ENCODE measurements around the gene COL4A4.

Gene COL4A4

GRCh38 chr2:227004482-227004881 is 159.5 kb downstream of the COL4A4 start:
- TF ChIP-seq CTCF (conservative IDR thresholded peaks at IDR 0.05; ENCODE audit: low read depth, low read length), result no peak
- no peak overlapping the region for H3K4me3 ChIP-seq (ENCODE audit: low read length)
- no peak for DNase-seq (ENCODE audit: low read depth)

- no peak for TF ChIP-seq CTCF (conservative IDR thresholded peaks at IDR 0.05; ENCODE audit: low read depth, low read length)
- DNase-seq (ENCODE audit: low read depth), result no peak
- no peak overlapping the region for H3K4me3 ChIP-seq (ENCODE audit: low read length)
These were observed 163.9 kb downstream of the COL4A4 start for GRCh38 chr2:227000123-227000522.

- TF ChIP-seq CTCF (conservative IDR thresholded peaks at IDR 0.05; ENCODE audit: low read depth, low read length), result no peak
- H3K4me3 ChIP-seq (ENCODE audit: low read length), result no peak overlapping the region
- DNase-seq (ENCODE audit: low read depth), result no peak
These were observed 164.3 kb downstream of the COL4A4 start for GRCh38 chr2:226999661-227000060.

- no peak overlapping the region for H3K4me3 ChIP-seq (ENCODE audit: low read length)
- DNase-seq (ENCODE audit: low read depth), result no peak
- no peak for TF ChIP-seq CTCF (conservative IDR thresholded peaks at IDR 0.05; ENCODE audit: low read depth, low read length)
These were observed 168.4 kb downstream of the COL4A4 start for GRCh38 chr2:226995625-226996041.

- TF ChIP-seq CTCF (conservative IDR thresholded peaks at IDR 0.05; ENCODE audit: low read depth, low read length), result no peak
- H3K4me3 ChIP-seq (ENCODE audit: low read length), result no peak overlapping the region
- no peak for DNase-seq (ENCODE audit: low read depth)
These were observed 169.2 kb downstream of the COL4A4 start for GRCh38 chr2:226994775-226995174.

GRCh38 chr2:226993171-226993570 is 170.8 kb downstream of the COL4A4 start:
- TF ChIP-seq CTCF (conservative IDR thresholded peaks at IDR 0.05; ENCODE audit: low read depth, low read length), result no peak
- no peak for DNase-seq (ENCODE audit: low read depth)
- no peak overlapping the region for H3K4me3 ChIP-seq (ENCODE audit: low read length)

GRCh38 chr2:226991663-226992062 is 172.3 kb downstream of the COL4A4 start:
- no peak for DNase-seq (ENCODE audit: low read depth)
- no peak for TF ChIP-seq CTCF (conservative IDR thresholded peaks at IDR 0.05; ENCODE audit: low read depth, low read length)
- no peak overlapping the region for H3K4me3 ChIP-seq (ENCODE audit: low read length)
